ENCODE measurements around the gene NMT1. TPM values are rescaled to one million over a fixed set of nuclear protein-coding genes. Genes with fewer than 3 reads are reported as not detected.

Gene NMT1
- total and polyA plus RNA-seq, 7 experiments from 2014 or later, result 37.5 to 136 (median 84.2) TPM

GRCh38 chr17:45091778-45092425 lies 30.8 kb downstream of the NMT1 start:
- H3K9me3 Mint-ChIP-seq, result no peaks in the 10 kb centered on the region
- Histone ChIP-seq H3K27ac (ENCODE audit: low read depth, low read length) (no peak overlapping the region), H3K4me3 (ENCODE audit: low read length) (no peak overlapping the region), H3K36me3 (ENCODE audit: control insufficient read depth in 2 of 3, insufficient read depth in 3 of 3, low read length in 3 of 3) (peaks cover 25 to 85% (median 33%) of the 10 kb centered on the region in 3 experiments), H3K27me3 (ENCODE audit: control insufficient read depth in 2 of 2, insufficient read depth in 2 of 2, low read length in 2 of 2) (no peaks in the 10 kb centered on the region), H3K9me3 (ENCODE audit: control insufficient read depth in 2 of 3, low read length in 3 of 3) (no peaks in the 10 kb centered on the region), H3K4me1 (ENCODE audit: control insufficient read depth in 2 of 2, insufficient read depth in 2 of 2, low read length in 2 of 2) (no peaks in the 10 kb centered on the region)
- DNase-seq (no peak), ATAC-seq (no peak)
- peak overlapping the region in 5 of 9 donors; percentile 11 to 65 (median 43) for H3K27ac Mint-ChIP-seq
- no peak overlapping the region for H3K4me3 Mint-ChIP-seq
- H3K36me3 Mint-ChIP-seq, result peaks cover 10 to 55% (median 28%) of the 10 kb centered on the region in 5 donors
- ChIA-PET POLR2A (no interaction called here), CTCF (no interaction called here)
- intact Hi-C loops (cut with micrococcal nuclease), result no loop called here
- peaks cover 0 to 10% (median 0%) of the 10 kb centered on the region in 7 donors for H3K4me1 Mint-ChIP-seq
- no peaks in the 10 kb centered on the region for H3K27me3 Mint-ChIP-seq

DNA sequence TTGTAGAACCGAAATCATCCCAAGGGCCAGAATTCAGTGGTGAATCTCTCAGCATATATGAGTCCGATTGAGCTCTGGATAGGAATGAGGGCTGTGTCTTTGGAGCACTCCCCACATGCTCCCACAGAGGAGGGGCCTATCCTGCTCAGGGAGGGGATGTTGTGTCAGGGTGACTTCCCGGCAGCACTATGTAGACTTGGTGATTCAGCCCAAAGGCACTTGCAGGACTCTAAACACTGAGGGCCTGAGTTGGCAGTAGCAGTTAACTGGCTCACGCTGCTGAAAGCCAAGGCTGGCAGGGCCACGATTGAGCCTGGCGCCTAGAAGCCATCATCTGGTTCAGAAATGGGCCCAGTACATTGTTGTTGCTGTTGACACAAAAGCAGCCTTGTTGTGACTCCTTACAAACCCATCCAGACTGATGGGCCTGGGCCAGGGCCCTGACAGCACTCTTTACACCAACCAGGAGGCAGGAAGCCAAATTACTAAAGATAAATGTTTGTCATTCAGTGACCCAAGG lies 31.9 kb downstream of the NMT1 start:
- intact Hi-C loops (cut with micrococcal nuclease), result no loop called here
- no peaks in the 10 kb centered on the region for H3K27me3 Mint-ChIP-seq
- peak overlapping the region in 2 of 9 donors; percentile 15 to 54 for H3K27ac Mint-ChIP-seq
- H3K9me3 ChIP-seq (ENCODE audit: control insufficient read depth in 2 of 3, low read length in 3 of 3), result no peaks in the 10 kb centered on the region
- H3K27me3 ChIP-seq (ENCODE audit: control insufficient read depth in 2 of 2, insufficient read depth in 2 of 2, low read length in 2 of 2), result no peaks in the 10 kb centered on the region
- H3K36me3 Mint-ChIP-seq, result peaks cover 10 to 51% (median 29%) of the 10 kb centered on the region in 5 donors
- peaks cover 17 to 85% (median 28%) of the 10 kb centered on the region in 3 experiments for H3K36me3 ChIP-seq (ENCODE audit: control insufficient read depth in 2 of 3, insufficient read depth in 3 of 3, low read length in 3 of 3)
- H3K4me3 Mint-ChIP-seq, result no peak overlapping the region
- no peak for ATAC-seq
- H3K4me3 ChIP-seq (ENCODE audit: low read length), result no peak overlapping the region
- H3K4me1 ChIP-seq (ENCODE audit: control insufficient read depth in 2 of 2, insufficient read depth in 2 of 2, low read length in 2 of 2), result no peaks in the 10 kb centered on the region
- peaks cover 0 to 10% (median 0%) of the 10 kb centered on the region in 7 donors for H3K4me1 Mint-ChIP-seq
- POLR2A ChIA-PET, result no interaction called here
- CTCF ChIA-PET, result no interaction called here
- no peak for DNase-seq
- H3K9me3 Mint-ChIP-seq, result no peaks in the 10 kb centered on the region
- H3K27ac ChIP-seq (ENCODE audit: low read depth, low read length), result no peak overlapping the region

GRCh38 chr17:45093444-45094110 lies 32.5 kb downstream of the NMT1 start:
- H3K4me3 ChIP-seq (ENCODE audit: low read length), result no peak overlapping the region
- CTCF ChIA-PET, result no interaction called here
- POLR2A ChIA-PET, result no interaction called here
- ATAC-seq (no peak), DNase-seq (no peak)
- H3K27ac ChIP-seq (ENCODE audit: low read depth, low read length), result no peak overlapping the region
- Mint-ChIP-seq H3K4me3 (no peak overlapping the region), H3K4me1 (peaks cover 0 to 6% (median 0%) of the 10 kb centered on the region in 7 donors), H3K27ac (no peak overlapping the region), H3K36me3 (peaks cover 12 to 53% (median 29%) of the 10 kb centered on the region in 5 donors), H3K9me3 (no peaks in the 10 kb centered on the region), H3K27me3 (no peaks in the 10 kb centered on the region)
- no peaks in the 10 kb centered on the region for H3K27me3 ChIP-seq (ENCODE audit: control insufficient read depth in 2 of 2, insufficient read depth in 2 of 2, low read length in 2 of 2)
- peaks cover 22 to 85% (median 30%) of the 10 kb centered on the region in 3 experiments for H3K36me3 ChIP-seq (ENCODE audit: control insufficient read depth in 2 of 3, insufficient read depth in 3 of 3, low read length in 3 of 3)
- H3K9me3 ChIP-seq (ENCODE audit: control insufficient read depth in 2 of 3, low read length in 3 of 3), result no peaks in the 10 kb centered on the region
- H3K4me1 ChIP-seq (ENCODE audit: control insufficient read depth in 2 of 2, insufficient read depth in 2 of 2, low read length in 2 of 2), result no peaks in the 10 kb centered on the region
- intact Hi-C loops (cut with micrococcal nuclease), result no loop called here

DNA sequence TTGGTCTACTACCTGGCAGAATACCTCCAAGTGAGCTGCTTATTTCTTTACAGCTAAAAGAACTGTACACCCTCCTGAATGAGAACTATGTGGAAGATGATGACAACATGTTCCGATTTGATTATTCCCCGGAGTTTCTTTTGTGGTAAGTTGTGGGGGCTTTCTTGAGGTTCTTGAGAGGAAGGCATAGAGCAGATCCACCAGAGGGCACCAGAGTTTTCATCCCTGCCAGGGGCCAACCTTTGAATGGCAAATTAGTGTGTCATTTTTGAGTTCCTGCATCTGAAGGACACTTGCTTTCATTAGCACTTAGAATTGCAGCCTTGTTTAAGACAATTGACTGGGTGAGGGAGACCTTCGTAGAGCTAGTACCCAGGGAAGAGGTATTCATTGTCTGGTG lies 35.0 kb downstream of the NMT1 start:
- no peaks in the 10 kb centered on the region for H3K27me3 ChIP-seq (ENCODE audit: control insufficient read depth in 2 of 2, insufficient read depth in 2 of 2, low read length in 2 of 2)
- Mint-ChIP-seq H3K9me3 (no peaks in the 10 kb centered on the region), H3K27ac (peak overlapping the region in 1 of 9 donors; percentile 25), H3K4me3 (no peak overlapping the region), H3K27me3 (no peaks in the 10 kb centered on the region), H3K4me1 (peaks cover 0 to 6% (median 0%) of the 10 kb centered on the region in 7 donors), H3K36me3 (peaks cover 7 to 52% (median 29%) of the 10 kb centered on the region in 5 donors)
- CTCF ChIA-PET, result interaction anchor here (1.1 kb wide), 1 partner anchor 160 kb away, joined by 3 read pairs; no protein-coding TSS in a partner anchor
- H3K36me3 ChIP-seq (ENCODE audit: control insufficient read depth in 2 of 3, insufficient read depth in 3 of 3, low read length in 3 of 3), result peaks cover 22 to 86% (median 33%) of the 10 kb centered on the region in 3 experiments
- no peak overlapping the region for H3K27ac ChIP-seq (ENCODE audit: low read depth, low read length)
- POLR2A ChIA-PET, result no interaction called here
- no peaks in the 10 kb centered on the region for H3K9me3 ChIP-seq (ENCODE audit: control insufficient read depth in 2 of 3, low read length in 3 of 3)
- no peak overlapping the region for H3K4me3 ChIP-seq (ENCODE audit: low read length)
- intact Hi-C loops (cut with micrococcal nuclease), result loop anchor here (1.0 to 5.0 kb wide), 4 partner anchors 34 to 79 kb away; partner anchors contain the start of genes DCAKD (in 1 of the 2) and NMT1 (in 1 of the 2)
- H3K4me1 ChIP-seq (ENCODE audit: control insufficient read depth in 2 of 2, insufficient read depth in 2 of 2, low read length in 2 of 2), result no peaks in the 10 kb centered on the region
- ATAC-seq, result no peak
- DNase-seq, result no peak

DNA sequence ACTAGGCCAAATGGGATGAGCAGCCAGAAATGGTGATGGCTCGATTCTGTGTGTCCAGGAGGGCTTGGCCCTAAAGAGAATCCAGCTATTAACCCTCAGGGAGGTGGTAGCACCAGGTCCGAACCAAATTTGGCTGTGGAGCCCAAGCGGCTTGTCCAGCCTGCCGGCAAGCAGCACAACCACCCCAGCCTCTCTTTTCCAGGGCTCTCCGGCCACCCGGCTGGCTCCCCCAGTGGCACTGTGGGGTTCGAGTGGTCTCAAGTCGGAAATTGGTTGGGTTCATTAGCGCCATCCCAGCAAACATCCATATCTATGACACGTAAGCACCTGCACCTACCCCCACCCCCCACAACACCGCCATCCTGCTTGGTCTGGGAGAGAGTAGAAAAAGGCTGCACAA lies 35.8 kb downstream of the NMT1 start:
- Mint-ChIP-seq H3K9me3 (no peaks in the 10 kb centered on the region), H3K4me3 (no peak overlapping the region), H3K4me1 (peaks cover 0 to 6% (median 0%) of the 10 kb centered on the region in 7 donors), H3K36me3 (peaks cover 7 to 52% (median 31%) of the 10 kb centered on the region in 5 donors), H3K27me3 (no peaks in the 10 kb centered on the region), H3K27ac (no peak overlapping the region)
- H3K27me3 ChIP-seq (ENCODE audit: control insufficient read depth in 2 of 2, insufficient read depth in 2 of 2, low read length in 2 of 2), result no peaks in the 10 kb centered on the region
- ATAC-seq (no peak), DNase-seq (no peak)
- peaks cover 28 to 84% (median 33%) of the 10 kb centered on the region in 3 experiments for H3K36me3 ChIP-seq (ENCODE audit: control insufficient read depth in 2 of 3, insufficient read depth in 3 of 3, low read length in 3 of 3)
- CTCF ChIA-PET, result interaction anchor here (1.1 kb wide), 1 partner anchor 159 kb away, joined by 3 read pairs; no protein-coding TSS in a partner anchor
- intact Hi-C loops (cut with micrococcal nuclease), result loop anchor here (1.0 to 5.0 kb wide), 4 partner anchors 35 to 80 kb away; partner anchors contain the start of genes DCAKD (in 1 of the 2) and NMT1 (in 1 of the 2)
- no peak overlapping the region for H3K27ac ChIP-seq (ENCODE audit: low read depth, low read length)
- no peaks in the 10 kb centered on the region for H3K4me1 ChIP-seq (ENCODE audit: control insufficient read depth in 2 of 2, insufficient read depth in 2 of 2, low read length in 2 of 2)
- H3K4me3 ChIP-seq (ENCODE audit: low read length), result no peak overlapping the region
- POLR2A ChIA-PET, result interaction anchor here (0.6 kb wide), 3 partner anchors 764 to 1487 kb away, joined by 3 read pairs; no protein-coding TSS in a partner anchor
- H3K9me3 ChIP-seq (ENCODE audit: control insufficient read depth in 2 of 3, low read length in 3 of 3), result no peaks in the 10 kb centered on the region

GRCh38 chr17:45098081-45098868 lies 37.2 kb downstream of the NMT1 start:
- H3K9me3 Mint-ChIP-seq, result no peaks in the 10 kb centered on the region
- Histone ChIP-seq H3K27me3 (ENCODE audit: control insufficient read depth in 2 of 2, insufficient read depth in 2 of 2, low read length in 2 of 2) (no peaks in the 10 kb centered on the region), H3K27ac (ENCODE audit: low read depth, low read length) (no peak overlapping the region), H3K9me3 (ENCODE audit: control insufficient read depth in 2 of 3, low read length in 3 of 3) (no peaks in the 10 kb centered on the region), H3K36me3 (ENCODE audit: control insufficient read depth in 2 of 3, insufficient read depth in 3 of 3, low read length in 3 of 3) (peaks cover 26 to 85% (median 30%) of the 10 kb centered on the region in 3 experiments), H3K4me3 (ENCODE audit: low read length) (no peak overlapping the region), H3K4me1 (ENCODE audit: control insufficient read depth in 2 of 2, insufficient read depth in 2 of 2, low read length in 2 of 2) (no peaks in the 10 kb centered on the region)
- ATAC-seq (no peak), DNase-seq (no peak)
- POLR2A ChIA-PET, result interaction anchor here (1.1 kb wide), 1 partner anchor 47 kb away, joined by 3 read pairs; no protein-coding TSS in a partner anchor
- peak overlapping the region in 2 of 9 donors; percentile 9 to 73 for H3K27ac Mint-ChIP-seq
- H3K36me3 Mint-ChIP-seq, result peaks cover 7 to 52% (median 31%) of the 10 kb centered on the region in 5 donors
- H3K27me3 Mint-ChIP-seq, result no peaks in the 10 kb centered on the region
- peaks cover 0 to 6% (median 0%) of the 10 kb centered on the region in 7 donors for H3K4me1 Mint-ChIP-seq
- no peak overlapping the region for H3K4me3 Mint-ChIP-seq
- intact Hi-C loops (cut with micrococcal nuclease), result loop anchor here (5.0 kb wide), 3 partner anchors 36 to 81 kb away; partner anchors contain the start of genes DCAKD (in 1 of the 2) and NMT1 (in 1 of the 2)
- CTCF ChIA-PET, result interaction anchor here (0.6 to 1.7 kb wide), 5 partner anchors 29 to 180 kb away, joined by 3 to 12 read pairs (median 6); no protein-coding TSS in a partner anchor

All from naive thymus-derived CD4-positive, alpha-beta T cell (primary cell).